Natural killer cell (primary cell): ENCODE measurements around the gene IL1RAPL2. TPM values are rescaled to one million over a fixed set of nuclear protein-coding genes. Genes with fewer than 3 reads are reported as not detected.
A peak's percentile ranks its signal among the peaks of the same experiment; 100 is the strongest.
"Not testable (repeated sequence)": the region's sequence is repeated elsewhere in the genome, so short reads cannot be mapped to it uniquely, and the experiment has no call there.

Source experiments
- ATAC-seq, 3 donors: fragments of 150-1000 bp in 2 of 3; fragments of 200-7000 bp in 1 of 3; cut with Tn5 transposase; 1 replicate in 1 of 3; 2 replicates in 2 of 3; pipeline ENCODE4 v1.10.0; 2021; ENCODE audit warnings: mild to moderate bottlenecking in 2 of 3, moderate library complexity in 2 of 3
- DNase-seq, 2 donors: peaks; one replicate each; pipeline versions ENCODE4 v3.0.0 to v3.0.0-alpha.2; 2013 to 2021; ENCODE audit warnings: mixed read lengths in 1 of 2
- H3K27ac ChIP-seq: one replicate; pipeline ENCODE4 v1.5.1; 2013; ENCODE audit warnings: mild to moderate bottlenecking, low read length
- H3K27me3 ChIP-seq: one replicate; pipeline ENCODE4 v1.6.1; 2013; ENCODE audit warnings: low read length; ENCODE audit not compliant: control insufficient read depth, insufficient read depth
- H3K36me3 ChIP-seq: one replicate; pipeline ENCODE4 v1.6.1; 2013; ENCODE audit warnings: low read length; ENCODE audit not compliant: control insufficient read depth, insufficient read depth
- H3K4me1 ChIP-seq: one replicate; pipeline ENCODE4 v1.6.1; 2013; ENCODE audit warnings: low read length; ENCODE audit not compliant: control insufficient read depth, insufficient read depth
- H3K4me3 ChIP-seq: one replicate; pipeline ENCODE4 v1.5.1; 2013; ENCODE audit warnings: low read length
- H3K9me3 ChIP-seq: one replicate; pipeline ENCODE4 v1.6.1; 2013; ENCODE audit warnings: low read length; ENCODE audit not compliant: control insufficient read depth, insufficient read depth
- H3K27ac Mint-ChIP-seq, 2 donors: one replicate each; pipeline ENCODE4 v1.8.0; 2022; ENCODE audit warnings: mild to moderate bottlenecking in 2 of 2, mixed read lengths in 2 of 2, moderate library complexity in 1 of 2
- H3K27me3 Mint-ChIP-seq, 2 donors: one replicate each; pipeline ENCODE4 v1.8.0; 2022; ENCODE audit warnings: low read depth in 2 of 2, mixed read lengths in 2 of 2
- H3K36me3 Mint-ChIP-seq: one replicate; pipeline ENCODE4 v1.8.0; 2022; ENCODE audit warnings: mixed read lengths
- H3K4me1 Mint-ChIP-seq, 2 donors: one replicate each; pipeline ENCODE4 v1.8.0; 2022; ENCODE audit warnings: mixed read lengths in 2 of 2
- H3K4me3 Mint-ChIP-seq: one replicate; pipeline ENCODE4 v1.8.0; 2022; ENCODE audit warnings: mild to moderate bottlenecking, moderate library complexity, mixed read lengths
- H3K9me3 Mint-ChIP-seq, 2 donors: one replicate each; pipeline ENCODE4 v1.8.0; 2022; ENCODE audit warnings: mixed read lengths in 2 of 2
- WGBS: methylation state at CpG from one replicate; pipeline ENCODE4 v1.1.7; 2013; ENCODE audit warnings: missing lambda C conversion rate; ENCODE audit not compliant: insufficient coverage; 5-methylcytosine and 5-hydroxymethylcytosine counted together
- intact Hi-C: fragments of 100-400 bp; cut with micrococcal nuclease; formaldehyde crosslinking; loops from one replicate; pipeline ENCODE4 v1.14.2; 2022
- total RNA-seq, 4 donors: library from RNA; stranded (reverse); fragments of 120-200 nt in 1 of 4; gene quantifications; one replicate each; pipeline versions ENCODE4 v1.2.3 to v1.2.4, GENCODE V29; 2013 to 2022
- TF ChIP-seq, protein P1 (sequence below): fragments of 200-600 bp; IDR thresholded peaks from one replicate; pipeline ENCODE4 v1.8.0; 2022; ENCODE audit warnings: antibody characterized with exemption

The IL1RAPL2 gene
- total RNA-seq, 3 donors from 2014 or later (not counting 1 experiment from before 2014, with no cell fraction given): not detected

DNA sequence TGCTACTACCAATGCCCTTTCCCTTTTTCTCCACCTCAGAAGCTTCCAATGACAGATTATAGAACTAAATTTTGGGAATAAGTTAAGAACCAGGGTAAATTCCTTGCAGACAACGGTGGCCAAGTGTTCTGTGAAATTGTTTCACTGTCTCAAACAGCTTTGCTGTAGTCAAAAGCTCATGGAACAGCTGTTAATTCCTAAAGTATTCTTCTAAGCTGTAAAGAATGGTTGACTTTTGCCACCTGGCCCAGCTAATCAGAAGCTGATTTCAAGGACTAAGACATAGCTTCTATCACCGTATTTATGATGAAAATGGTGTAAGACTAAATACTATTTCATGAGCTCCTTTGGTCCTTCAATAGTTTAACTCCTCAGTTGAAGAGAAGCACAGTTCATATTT, 297.5 kb downstream of the IL1RAPL2 start:
- 67% methylated on average over 1 of the region's 2 CpGs for WGBS
- Histone ChIP-seq H3K9me3 (no peaks in the 10 kb centered on the region), H3K27me3 (no peaks in the 10 kb centered on the region), H3K4me1 (no peaks in the 10 kb centered on the region), H3K27ac (no peak overlapping the region), H3K4me3 (no peak overlapping the region), H3K36me3 (no peaks in the 10 kb centered on the region)
- H3K4me3 Mint-ChIP-seq: no peak overlapping the region
- DNase-seq: no peak
- no peak for ATAC-seq
- no peaks in the 10 kb centered on the region for H3K36me3 Mint-ChIP-seq
- intact Hi-C loops: no loop called here
- no peak overlapping the region for H3K27ac Mint-ChIP-seq
- no peaks in the 10 kb centered on the region for H3K27me3 Mint-ChIP-seq
- H3K4me1 Mint-ChIP-seq: no peaks in the 10 kb centered on the region
- no peaks in the 10 kb centered on the region for H3K9me3 Mint-ChIP-seq
- TF ChIP-seq, protein P1, sequence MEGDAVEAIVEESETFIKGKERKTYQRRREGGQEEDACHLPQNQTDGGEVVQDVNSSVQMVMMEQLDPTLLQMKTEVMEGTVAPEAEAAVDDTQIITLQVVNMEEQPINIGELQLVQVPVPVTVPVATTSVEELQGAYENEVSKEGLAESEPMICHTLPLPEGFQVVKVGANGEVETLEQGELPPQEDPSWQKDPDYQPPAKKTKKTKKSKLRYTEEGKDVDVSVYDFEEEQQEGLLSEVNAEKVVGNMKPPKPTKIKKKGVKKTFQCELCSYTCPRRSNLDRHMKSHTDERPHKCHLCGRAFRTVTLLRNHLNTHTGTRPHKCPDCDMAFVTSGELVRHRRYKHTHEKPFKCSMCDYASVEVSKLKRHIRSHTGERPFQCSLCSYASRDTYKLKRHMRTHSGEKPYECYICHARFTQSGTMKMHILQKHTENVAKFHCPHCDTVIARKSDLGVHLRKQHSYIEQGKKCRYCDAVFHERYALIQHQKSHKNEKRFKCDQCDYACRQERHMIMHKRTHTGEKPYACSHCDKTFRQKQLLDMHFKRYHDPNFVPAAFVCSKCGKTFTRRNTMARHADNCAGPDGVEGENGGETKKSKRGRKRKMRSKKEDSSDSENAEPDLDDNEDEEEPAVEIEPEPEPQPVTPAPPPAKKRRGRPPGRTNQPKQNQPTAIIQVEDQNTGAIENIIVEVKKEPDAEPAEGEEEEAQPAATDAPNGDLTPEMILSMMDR: no peak

DNA sequence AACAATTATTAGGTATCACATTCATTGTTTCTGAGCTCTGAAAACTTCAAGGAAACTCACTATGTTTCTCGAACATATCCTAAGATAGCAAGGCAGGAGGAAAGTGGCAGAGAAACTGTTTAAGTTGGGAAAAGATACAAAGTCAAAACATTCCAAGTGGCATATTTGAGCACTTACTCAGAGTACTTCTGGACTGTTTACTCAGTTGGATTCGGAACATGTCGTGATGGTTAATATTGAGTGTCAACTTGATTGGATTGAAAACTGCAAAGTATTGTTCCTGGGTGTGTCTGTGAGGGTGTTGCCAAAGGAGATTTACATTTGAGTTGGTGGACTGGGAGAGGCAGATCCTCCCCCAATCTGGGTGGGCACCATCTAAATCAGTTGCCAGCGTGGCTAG, 298.3 kb downstream of the IL1RAPL2 start:
- no peaks in the 10 kb centered on the region for H3K9me3 Mint-ChIP-seq
- 87% methylated on average over 3 of the region's 4 CpGs for WGBS
- ATAC-seq (no peak), DNase-seq (no peak)
- Histone ChIP-seq H3K27ac (no peak overlapping the region), H3K9me3 (no peaks in the 10 kb centered on the region), H3K27me3 (no peaks in the 10 kb centered on the region), H3K4me3 (no peak overlapping the region), H3K4me1 (no peaks in the 10 kb centered on the region), H3K36me3 (no peaks in the 10 kb centered on the region)
- H3K27ac Mint-ChIP-seq: no peak overlapping the region
- H3K4me1 Mint-ChIP-seq: no peaks in the 10 kb centered on the region
- no peaks in the 10 kb centered on the region for H3K27me3 Mint-ChIP-seq
- H3K36me3 Mint-ChIP-seq: no peaks in the 10 kb centered on the region
- H3K4me3 Mint-ChIP-seq: no peak overlapping the region
- intact Hi-C loops: no loop called here
- TF ChIP-seq, protein P1: no peak

GRCh38 chrX:104877504-104877903, 311.5 kb downstream of the IL1RAPL2 start:
- Mint-ChIP-seq H3K9me3 (peaks cover 0 to 2% of the 10 kb centered on the region in 2 donors), H3K27ac (no peak overlapping the region), H3K36me3 (no peaks in the 10 kb centered on the region), H3K4me3 (no peak overlapping the region), H3K4me1 (no peaks in the 10 kb centered on the region), H3K27me3 (no peaks in the 10 kb centered on the region)
- TF ChIP-seq, protein P1: no peak
- ATAC-seq: no peak
- Histone ChIP-seq H3K4me1 (no peaks in the 10 kb centered on the region), H3K27ac (no peak overlapping the region), H3K36me3 (no peaks in the 10 kb centered on the region), H3K9me3 (no peaks in the 10 kb centered on the region), H3K27me3 (no peaks in the 10 kb centered on the region), H3K4me3 (no peak overlapping the region)
- no peak for DNase-seq
- intact Hi-C loops: no loop called here
- whole genome bisulfite sequencing: 100% methylated on average over 1 of the region's 1 CpG

DNA sequence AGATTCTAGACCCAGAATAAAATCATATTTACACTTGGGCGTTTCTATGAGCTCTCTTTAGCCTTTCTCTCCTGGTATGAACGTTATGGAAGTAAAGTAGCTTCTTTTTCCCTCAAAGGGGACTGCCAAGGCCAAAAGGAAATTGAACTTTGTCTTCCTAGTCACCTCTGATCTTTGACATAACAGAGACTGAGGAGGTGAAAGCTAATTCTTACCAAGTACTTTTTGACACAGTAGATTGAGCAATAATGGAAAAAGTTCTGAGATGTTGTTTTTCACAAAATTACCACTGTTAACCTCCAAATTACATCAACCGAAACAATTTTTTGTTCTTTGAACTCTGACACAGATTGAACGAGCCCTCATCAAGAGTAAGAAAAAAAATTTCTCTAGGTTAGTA, 336.1 kb downstream of the IL1RAPL2 start:
- 67% methylated on average over 1 of the region's 4 CpGs for WGBS
- Mint-ChIP-seq H3K4me3 (no peak overlapping the region), H3K4me1 (no peaks in the 10 kb centered on the region), H3K27ac (no peak overlapping the region), H3K9me3 (no peaks in the 10 kb centered on the region), H3K27me3 (peaks cover 0 to 12% of the 10 kb centered on the region in 2 donors), H3K36me3 (no peaks in the 10 kb centered on the region)
- no peak overlapping the region for H3K27ac ChIP-seq
- DNase-seq: no peak
- no peaks in the 10 kb centered on the region for H3K36me3 ChIP-seq
- TF ChIP-seq, protein P1: no peak
- no peak overlapping the region for H3K4me3 ChIP-seq
- no peak for ATAC-seq
- no peaks in the 10 kb centered on the region for H3K9me3 ChIP-seq
- H3K4me1 ChIP-seq: no peaks in the 10 kb centered on the region
- no peaks in the 10 kb centered on the region for H3K27me3 ChIP-seq
- intact Hi-C loops: no loop called here

DNA sequence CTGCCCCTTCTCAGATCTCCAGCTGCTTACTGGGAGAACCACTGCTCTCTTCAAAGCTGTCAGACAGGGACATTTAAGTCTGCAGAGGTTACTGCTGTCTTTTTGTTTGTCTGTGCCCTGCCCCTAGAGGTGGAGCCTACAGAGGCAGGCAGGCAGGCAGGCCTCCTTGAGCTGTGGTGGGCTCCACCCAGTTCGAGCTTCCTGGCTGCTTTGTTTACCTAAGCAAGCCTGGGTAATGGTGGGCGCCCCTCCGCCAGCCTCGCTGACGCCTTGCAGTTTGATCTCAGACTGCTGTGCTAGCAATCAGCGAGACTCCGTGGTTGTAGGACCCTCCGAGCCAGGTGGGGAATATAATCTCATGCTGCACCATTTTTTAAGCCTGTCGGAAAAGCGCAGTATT, 343.7 kb downstream of the IL1RAPL2 start:
- H3K27me3 ChIP-seq, H3K36me3 Mint-ChIP-seq, H3K9me3 Mint-ChIP-seq, H3K27ac ChIP-seq, H3K4me1 ChIP-seq, H3K4me1 Mint-ChIP-seq, intact Hi-C loops, H3K36me3 ChIP-seq, H3K27me3 Mint-ChIP-seq, H3K27ac Mint-ChIP-seq, H3K9me3 ChIP-seq, ATAC-seq: not testable (repeated sequence)
- peak in 1 of 2 donors; percentile 25 for DNase-seq
- peak overlapping the region; percentile 66 for H3K4me3 Mint-ChIP-seq
- WGBS: 37% methylated on average over 10 of the region's 10 CpGs
- peak overlapping the region; percentile 27 for H3K4me3 ChIP-seq
